GM21717 (cell line): ENCODE data around the gene SATB1.
"Not testable (repeated sequence)": the region's sequence is repeated elsewhere in the genome, so short reads cannot be mapped to it uniquely, and the experiment has no call there.

Source experiments
- ATAC-seq: cut with Tn5 transposase; IDR thresholded peaks from one replicate; pipeline ENCODE4 v1.9.1; 2021; ENCODE audit warnings: mild to moderate bottlenecking, moderate library complexity; ENCODE audit not compliant: unreplicated experiment

The SATB1 gene

DNA sequence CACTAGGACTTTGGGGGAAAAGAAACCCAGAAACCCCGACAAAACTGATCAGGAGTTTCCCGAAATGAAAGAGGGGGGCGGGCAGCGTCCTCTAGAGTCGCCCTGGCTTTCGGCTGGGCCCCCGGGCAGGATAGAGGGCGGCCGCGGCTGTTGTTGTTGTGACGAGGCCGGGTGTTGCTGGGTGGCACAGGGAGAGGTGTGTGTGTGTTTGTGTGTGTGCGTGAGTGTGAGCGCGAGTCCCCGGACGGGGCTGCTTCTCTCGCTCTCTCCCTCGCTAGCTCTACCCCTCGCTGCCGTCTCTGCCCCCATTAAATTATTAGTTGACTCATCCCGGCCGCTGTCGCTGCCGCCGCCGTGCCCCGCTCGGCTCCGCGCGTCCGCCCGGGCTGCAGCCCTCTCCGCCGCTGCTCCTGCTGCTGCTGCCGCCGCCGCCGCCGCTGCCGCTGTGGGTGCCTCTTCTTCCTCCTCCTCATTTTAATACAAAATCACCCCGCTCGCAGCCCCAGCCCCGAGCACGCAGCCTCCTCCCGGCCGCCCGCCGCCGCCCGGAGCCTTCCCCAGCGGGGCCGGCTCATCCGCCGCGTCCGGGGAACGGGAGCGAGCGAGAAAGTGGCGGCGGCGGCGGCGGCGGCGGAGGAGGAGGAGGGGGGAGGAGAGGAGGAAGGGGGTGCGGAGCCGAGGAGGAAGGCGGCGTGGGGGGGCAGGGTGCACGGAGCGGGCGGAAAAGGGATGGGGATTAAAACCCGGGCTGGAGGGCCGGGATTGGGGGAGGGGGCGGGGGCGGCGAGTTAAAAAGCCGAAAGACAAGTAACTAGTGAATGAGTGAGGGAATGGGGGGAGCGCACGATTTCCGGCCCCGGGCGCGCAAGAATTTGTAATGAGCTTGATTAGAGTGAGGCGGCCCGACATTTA, at the start of gene SATB1:
Gene SATB1, minus strand, starts transcription at position 611 of the 912 bp plus-strand sequence. CDS start 4,372 bp downstream, outside the sequence.
- ATAC-seq = peak; percentile 51

DNA sequence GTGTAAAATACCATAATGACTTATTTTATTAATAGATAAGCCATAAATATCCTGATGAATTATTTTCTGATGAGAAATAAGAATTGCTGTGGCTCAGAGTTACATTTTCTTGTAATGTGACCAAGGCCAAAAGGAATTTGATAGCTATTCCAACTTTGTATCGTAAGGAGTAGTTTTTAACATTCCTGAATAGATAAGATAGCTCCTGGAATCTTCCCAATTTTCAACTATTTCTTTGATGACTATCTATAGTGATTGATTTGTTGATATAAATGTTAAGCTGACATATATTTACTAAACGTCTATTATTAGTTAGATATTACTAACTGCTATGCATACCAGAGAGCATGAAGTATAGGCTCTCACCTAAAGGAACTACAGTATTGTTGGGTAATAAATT, 49.1 kb upstream of the SATB1 start:
- no peak for ATAC-seq

DNA sequence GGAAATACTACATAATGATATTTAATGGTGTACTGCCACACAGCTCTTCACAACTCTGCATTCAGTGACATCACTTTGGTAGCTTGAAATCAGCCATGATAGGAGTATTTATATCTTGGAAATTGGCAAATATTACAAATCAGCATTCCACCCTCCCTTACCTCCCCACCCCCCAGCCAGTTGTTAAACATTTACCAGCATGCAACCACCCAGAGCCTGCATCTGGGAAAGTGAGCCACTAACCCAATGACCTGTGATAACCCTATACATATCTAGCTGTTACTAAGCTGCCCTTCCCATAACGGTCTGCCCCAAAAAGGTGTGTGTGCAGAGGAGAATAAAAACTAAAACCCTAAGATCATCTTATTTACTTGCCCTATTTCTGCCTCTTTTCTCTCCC, 44.6 kb upstream of the SATB1 start:
- ATAC-seq = no peak

DNA sequence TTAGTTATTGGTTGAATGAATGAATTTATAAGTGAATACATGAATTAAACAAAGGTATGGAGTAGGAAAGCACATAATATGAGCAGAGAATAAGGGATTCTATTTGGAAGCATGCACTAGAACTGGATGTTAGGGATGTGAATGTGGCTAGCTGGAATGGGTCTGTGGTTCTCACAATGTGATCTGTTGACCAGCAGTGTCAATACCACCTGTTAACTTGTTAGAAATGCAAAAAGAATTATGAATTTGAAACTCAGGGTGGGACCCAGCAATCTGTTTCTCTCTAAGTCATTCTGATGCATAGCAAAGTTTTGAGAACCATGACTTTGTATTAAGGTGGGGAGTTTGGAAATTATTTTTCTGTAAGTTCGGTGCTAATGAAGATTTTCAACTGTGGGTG, 41.0 kb upstream of the SATB1 start:
- no peak for ATAC-seq

DNA sequence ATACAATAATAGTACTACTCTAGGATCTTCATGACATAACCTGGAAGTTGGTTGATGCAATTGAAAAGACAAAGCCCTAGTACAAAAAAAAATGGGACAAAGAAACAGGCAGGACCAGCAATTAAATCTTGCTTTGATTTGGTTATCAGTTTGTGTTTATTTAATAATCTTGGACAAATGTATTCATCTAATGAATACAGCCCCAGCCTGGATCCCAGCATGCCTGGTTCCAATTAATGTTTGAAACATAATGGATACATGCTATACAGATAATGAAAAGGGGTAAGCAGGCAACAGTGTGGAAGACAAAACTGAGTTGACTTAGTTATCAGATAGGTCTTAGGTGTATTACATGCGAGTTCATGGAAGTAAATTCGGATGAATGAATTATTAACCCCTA, 29.6 kb upstream of the SATB1 start:
- ATAC-seq = no peak

DNA sequence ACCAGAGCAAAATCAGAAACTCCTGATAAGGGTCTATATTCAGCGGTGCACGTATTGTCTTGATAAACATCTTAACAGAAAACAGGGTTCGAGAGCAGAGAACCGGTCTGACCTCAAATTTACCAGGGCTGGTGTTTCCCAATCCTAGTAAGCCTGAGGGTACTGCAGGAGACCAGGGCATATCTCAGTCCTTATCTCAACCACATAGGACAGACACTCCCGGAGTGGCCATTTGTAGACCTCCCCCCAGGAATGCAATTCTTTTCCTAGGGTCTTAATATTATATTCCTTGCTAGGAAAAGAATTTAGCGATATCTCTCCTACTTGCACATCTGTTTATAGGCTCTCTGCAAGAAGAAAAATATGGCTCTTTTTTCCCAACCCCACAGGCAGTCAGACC, 24.5 kb upstream of the SATB1 start:
- ATAC-seq = not testable (repeated sequence)

DNA sequence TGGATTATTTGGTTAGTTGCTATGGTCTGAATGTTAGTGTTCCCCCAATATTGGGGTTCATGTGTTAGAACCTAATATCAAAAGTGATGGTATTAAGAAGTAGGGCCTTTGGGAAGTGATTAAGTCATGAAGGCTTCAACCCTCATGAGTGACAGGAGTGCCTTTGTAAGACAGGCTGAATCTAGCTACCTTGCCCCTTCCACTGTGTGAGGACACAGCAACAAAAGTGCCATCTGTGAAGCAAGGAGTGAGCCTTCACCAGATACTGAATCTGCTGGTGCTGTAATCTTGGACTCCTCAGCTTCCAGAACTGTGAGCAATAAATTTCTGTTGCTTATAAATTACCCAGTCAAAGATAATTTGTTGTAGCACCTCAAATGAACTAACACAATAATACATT, 22.6 kb upstream of the SATB1 start:
- no peak for ATAC-seq

DNA sequence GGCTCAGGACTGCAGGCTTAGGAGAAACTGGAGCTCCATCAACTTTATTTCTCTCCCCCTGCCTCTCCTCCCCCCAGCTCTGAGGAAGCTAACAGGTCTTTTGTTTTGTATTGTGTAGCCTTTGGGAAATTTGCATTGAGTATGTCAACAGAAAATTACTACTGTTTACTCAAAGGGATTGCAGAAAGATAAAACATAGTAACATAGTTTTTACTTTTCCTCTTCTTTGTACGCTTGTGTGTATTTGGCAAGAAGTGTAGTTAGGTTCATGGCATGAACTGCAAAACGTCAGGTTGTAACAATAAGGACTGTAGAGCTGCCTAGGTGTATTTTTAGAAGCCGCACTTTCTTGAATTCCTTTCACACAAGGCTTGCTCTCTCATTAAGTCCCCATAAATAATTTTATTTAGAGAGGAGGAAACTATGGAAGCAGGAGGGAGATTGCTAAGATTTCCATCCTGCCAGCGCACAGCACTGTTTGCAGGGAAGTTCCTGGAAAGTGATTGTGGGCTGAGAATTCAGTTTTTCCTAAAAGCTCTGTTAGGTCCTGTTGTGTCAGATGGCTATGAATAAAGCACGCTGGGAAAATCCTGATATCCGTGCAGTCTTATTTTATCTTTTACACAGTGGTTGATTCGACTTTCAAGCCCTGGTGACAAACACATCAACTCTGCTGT, 21.1 kb upstream of the SATB1 start:
- ATAC-seq = no peak

DNA sequence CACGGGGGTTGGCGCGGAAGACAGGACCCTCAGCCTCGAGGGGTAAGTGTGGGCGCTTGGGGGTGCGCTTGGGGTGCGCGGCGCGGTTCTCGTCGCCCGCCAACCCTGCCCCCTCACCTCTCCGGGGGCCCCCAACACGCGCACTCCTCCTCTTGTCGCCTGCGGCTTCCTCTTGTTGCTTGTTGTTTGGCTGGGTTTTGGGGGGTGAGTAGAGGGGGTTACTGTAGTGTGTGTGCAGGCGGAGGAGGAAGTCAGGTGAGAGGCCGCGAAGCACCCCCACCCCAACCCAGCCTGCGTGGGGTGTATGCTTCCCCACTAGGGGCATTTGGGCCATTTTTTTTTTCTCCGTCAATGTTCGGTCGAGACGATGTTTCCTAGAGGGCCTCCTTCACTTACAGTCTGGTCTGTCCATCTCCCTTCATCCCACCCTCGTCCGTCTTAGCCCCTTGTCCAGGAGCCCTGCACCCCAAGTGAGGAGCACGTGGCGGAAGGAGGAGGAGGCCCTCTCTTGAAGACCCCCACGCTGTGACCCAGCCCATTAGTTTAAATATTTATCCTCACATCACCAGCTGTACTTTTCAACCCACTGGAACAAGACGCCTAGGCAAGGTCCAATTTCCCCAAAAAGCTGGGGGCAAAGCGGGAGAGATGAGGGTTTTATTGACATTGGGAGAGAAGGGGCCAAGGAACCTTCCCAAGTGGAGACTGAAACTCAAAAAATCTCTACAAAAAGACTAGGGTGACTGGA, 20.4 kb upstream of the SATB1 start:
- ATAC-seq = no peak

DNA sequence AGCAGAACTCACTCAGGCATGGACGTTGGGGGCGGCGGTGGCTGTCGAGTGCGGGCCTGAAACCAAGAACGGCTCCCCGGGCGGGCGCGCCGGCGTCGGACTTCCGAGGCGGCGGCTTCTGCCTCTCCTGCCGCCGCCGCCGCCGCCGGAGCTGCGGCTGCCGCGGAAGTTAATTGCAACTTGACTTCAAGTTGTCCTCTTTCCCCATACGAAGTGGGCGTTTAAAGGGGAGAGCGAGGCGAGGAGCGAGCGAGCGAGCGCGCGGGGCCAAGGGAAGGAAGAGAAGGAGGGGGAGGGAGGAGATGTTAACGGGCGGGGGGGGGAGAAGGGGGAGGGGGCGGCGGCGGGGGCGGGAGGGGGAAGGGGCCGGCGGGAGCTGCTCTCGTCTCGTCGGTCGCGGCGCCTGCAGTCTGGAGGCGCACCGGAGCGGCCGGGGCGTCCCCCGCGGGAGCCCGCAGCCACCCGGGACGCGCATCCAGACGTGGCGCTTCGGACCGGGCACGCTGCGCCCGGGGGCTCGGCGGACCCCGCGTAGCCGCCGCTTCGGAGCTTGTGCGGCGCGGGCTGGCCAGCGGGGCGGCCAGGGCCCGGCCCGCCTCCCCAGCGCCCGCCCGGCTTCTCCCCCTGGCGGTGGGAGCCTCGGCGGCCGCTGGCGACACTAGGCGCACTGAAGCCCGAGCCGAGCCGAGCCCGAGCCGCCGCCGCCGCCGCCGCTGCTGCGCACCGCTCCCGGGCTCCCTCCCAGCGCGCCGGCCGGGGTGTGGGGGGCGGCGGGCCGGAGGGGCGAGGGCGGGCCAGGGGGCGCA, 19.7 kb upstream of the SATB1 start:
- peak; percentile 83 for ATAC-seq

DNA sequence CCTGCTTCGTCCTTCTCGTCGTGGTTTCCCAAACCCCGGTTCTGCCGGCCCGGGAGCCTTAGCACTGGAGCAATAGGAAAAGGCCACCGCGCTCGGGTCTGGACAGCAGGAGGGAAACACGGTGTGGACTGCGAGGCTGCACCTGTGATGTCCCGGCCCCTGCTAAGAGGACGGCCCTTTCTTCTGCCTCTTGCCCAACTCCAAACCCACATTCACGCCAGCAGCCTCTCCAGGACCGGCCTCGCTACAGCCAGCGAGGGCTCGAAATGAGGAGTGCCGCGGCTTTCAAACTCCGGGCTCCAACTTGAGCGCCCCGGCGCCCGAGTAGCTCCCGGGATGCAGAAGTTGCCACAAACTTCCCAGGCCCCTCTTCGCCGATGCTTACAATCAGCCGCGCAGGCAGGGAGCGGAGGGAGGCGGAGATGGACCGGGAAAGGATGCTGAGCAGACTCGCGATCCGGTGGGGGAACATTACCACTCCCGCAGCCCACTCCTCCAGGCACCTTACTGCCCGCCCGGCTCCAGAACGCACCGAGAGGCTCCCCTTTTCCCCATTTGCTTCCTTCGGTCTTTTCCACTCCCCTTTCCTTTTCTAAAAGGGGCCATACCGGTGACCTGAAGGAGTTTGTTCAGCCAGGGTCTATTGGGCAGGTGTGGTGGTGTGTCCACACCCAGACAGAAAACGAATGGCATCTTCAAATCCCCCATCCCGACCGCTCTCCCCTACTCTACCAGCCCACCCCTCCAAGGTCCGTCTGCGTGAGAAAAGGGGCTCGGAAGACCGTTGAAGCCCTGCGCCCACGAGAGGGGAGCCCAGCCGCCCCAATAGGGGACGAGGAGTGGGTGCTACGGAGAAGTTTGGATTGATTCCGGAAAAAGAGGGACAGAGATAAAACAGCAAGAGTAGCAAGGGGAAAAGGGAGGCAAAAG, 18.8 kb upstream of the SATB1 start:
- ATAC-seq = no peak

DNA sequence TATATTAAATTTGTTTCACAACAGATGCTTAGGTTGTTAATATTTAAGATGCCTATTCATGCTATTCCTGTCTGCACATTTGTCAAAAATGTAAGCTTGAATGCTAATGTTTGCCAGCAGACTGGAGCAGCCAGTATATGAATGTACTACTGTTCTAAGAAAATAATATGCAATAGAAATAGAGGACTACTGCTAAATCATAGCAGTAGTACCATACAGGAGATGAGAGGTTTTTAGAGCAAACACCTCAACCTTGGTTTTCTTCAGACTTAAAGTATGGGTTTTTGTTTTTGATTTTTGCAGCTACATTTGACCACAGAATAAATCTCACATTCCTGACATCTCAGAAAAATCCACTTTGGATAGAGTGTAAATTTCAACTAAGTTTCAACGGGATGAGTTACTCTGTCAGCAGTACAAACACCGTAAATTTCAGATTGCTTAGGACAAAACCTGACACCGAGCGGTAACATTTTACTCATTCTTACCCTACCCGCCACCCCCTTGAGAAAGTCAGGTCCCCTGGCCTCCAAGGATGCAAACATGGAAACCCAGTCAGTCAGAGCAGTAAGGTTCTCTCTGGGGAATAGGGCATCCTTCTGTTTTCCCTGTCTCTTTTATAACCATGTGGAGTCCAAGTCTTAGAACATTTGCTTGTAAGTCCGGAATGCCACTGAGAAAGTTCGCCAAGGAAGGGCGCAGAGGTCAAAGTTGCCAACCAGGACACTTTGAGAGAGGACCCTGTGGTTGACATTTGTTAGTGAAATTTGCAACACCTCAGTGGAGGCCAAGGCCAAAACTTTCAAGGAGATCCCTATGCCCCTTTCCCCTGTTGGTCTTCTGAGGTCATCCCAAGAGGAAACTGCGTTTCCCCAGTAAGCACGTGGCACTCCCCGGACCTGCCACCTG, 17.9 kb upstream of the SATB1 start:
- ATAC-seq = no peak

DNA sequence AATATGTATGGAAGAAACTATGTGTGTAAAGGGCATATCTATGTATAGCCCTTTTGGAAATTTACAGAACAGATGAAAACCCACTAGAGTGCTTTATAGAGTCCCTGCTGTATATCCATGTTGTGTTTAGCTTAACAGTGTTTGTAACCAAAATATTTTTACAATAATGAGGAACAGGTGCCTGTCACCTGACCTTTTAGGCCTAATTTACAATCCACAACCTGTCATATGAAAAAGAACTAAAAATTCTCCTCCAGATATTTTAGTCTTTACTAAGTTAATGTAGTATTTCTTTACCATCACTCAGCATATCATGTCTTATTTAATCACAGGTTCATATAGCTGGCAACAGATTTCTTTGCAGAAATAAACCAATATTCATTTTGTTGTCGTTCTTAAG, 16.4 kb upstream of the SATB1 start:
- ATAC-seq = no peak

DNA sequence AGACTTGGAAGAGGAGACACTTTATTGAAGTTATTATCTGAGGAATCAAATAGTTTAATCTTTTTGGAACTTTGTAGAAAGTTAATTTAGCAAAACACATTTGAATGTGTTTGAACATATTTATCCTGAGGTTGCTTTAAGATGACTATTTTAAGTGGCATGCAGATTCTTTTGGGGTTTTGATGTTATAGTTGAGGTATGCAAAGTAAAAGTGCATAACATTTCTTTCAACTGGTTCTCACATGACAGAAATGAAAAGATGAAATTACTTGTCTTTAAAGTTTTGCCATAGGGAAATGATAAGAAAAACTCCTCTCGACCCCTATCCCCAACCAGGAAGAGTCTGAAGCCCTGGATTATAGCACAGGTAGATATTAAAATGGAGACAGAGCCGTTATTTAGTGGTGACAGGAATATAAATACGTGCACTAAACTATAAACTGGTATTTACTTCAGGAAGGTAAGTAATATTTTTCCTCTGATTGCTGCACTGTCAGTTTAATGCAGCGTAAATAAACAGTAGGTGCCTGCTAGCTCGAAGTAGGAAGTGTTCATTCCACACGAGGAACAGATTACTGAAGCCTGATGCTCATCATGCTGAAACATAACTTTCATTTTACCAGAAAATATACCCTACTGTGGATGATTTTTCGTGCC, 15.1 kb upstream of the SATB1 start:
- ATAC-seq = no peak

DNA sequence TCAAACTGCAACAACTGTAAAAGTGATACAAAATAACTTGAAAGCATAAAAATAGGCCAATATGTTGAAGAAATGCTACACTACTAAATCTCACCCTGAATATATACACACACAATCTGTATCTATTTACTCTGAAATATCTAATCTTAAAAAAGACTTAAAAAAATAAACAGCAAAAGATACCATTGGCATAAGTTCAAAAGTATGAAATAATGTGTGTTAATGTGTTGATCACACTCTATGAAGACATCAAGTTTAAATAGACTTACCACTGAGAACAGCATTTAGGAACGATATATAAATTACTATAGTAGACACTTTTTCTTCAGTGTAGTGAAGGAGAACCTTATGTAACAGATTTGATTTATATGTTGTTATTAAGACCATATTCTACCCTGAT, 14.1 kb upstream of the SATB1 start:
- no peak for ATAC-seq

DNA sequence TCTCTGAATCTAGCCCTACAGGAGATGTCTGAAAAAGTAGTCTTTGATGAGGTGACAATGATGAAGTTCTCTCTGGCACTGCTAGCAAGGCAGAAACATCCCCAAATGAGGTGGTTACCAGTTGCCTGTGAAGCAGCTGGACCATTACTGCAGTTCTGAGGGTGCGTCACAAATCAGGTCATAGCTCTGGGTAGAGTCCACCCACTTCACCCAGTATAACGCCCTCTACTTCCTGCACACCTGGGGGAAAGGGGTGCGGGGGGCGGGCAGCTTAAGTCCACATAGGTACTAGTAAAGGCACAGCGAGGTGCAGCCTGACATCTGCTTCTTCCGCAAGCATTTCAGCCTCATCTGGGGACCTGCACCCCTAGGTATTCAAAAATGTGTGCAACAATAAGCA, 13.4 kb upstream of the SATB1 start:
- ATAC-seq = no peak

DNA sequence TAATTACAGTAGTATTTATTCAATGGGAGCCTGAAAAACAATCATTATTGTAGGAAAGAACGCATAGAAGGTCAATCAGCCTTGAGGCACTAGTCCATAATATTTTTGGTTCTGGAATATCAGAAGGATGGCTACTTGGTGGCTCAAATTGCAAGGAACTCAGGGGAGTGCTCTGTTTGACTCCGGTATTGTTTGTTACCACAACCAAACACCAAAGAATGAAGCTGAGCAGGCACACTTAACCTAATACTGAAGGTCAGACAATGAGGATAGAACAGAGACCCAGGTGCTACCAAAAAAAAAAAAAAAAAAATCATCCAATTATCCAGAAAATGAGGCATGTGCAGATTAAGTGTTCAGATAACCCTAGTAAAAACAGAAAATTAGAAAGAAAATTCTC, 11.1 kb upstream of the SATB1 start:
- no peak for ATAC-seq

DNA sequence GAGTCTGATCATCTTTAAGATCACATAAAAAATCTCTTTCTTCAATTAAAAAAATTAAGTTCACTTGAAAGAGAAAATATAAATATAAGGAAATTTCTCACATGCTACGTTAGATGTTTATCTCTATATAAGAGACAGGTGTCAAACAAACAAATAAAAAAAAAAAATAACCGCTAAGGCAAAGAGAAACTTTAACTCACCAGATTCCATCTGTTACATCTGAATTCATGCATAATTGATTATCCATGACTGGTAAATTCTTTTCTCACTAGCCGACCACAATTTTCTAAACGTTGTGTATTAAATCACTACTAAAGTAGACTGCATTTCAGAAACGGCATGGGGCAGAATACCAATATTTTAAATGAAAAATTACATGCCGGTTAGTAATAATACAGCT, 9.6 kb upstream of the SATB1 start:
- ATAC-seq = no peak
